IPS-18a (cell line): Measurements from ENCODE around the gene ELAVL3.

Experiments used
- H3K27ac ChIP-seq: one replicate; pipeline ENCODE4 v1.5.1; 2013; ENCODE audit warnings: low read length
- H3K27me3 ChIP-seq: one replicate; pipeline ENCODE4 v1.6.1; 2013; ENCODE audit warnings: mild to moderate bottlenecking, low read length; ENCODE audit not compliant: control insufficient read depth, insufficient read depth
- H3K36me3 ChIP-seq: one replicate; pipeline ENCODE4 v1.6.1; 2013; ENCODE audit warnings: low read depth, low read length; ENCODE audit not compliant: control insufficient read depth
- H3K4me1 ChIP-seq: one replicate; pipeline ENCODE4 v1.6.1; 2013; ENCODE audit warnings: low read depth, low read length; ENCODE audit not compliant: control insufficient read depth
- H3K4me3 ChIP-seq: one replicate; pipeline ENCODE4 v1.5.1; 2013; ENCODE audit warnings: low read length
- H3K9ac ChIP-seq: one replicate; pipeline ENCODE4 v1.6.1; 2013; ENCODE audit warnings: mild to moderate bottlenecking, low read length, moderate library complexity
- H3K9me3 ChIP-seq: one replicate; pipeline ENCODE4 v1.6.1; 2013; ENCODE audit warnings: low read depth, low read length; ENCODE audit not compliant: control insufficient read depth

ELAVL3 gene

GRCh38 chr19:11423791-11424181, 57.1 kb downstream of the ELAVL3 start:
- Histone ChIP-seq H3K4me1 (peaks cover 3% of the 10 kb centered on the region), H3K9ac (no peak overlapping the region)

GRCh38 chr19:11423164-11423790, 57.6 kb downstream of the ELAVL3 start:
- H3K27ac ChIP-seq, result no peak overlapping the region
- H3K36me3 ChIP-seq, result no peaks in the 10 kb centered on the region

More at GRCh38 chr19:11423791-11424181, 57.1 kb downstream of the ELAVL3 start:
- H3K27ac ChIP-seq, result no peak overlapping the region
- peaks cover 39% of the 10 kb centered on the region for H3K27me3 ChIP-seq
- no peak overlapping the region for H3K4me3 ChIP-seq
- no peaks in the 10 kb centered on the region for H3K9me3 ChIP-seq
- H3K36me3 ChIP-seq, result no peaks in the 10 kb centered on the region

GRCh38 chr19:11422163-11423065, 58.4 kb downstream of the ELAVL3 start:
- Histone ChIP-seq H3K4me1 (peaks cover 3% of the 10 kb centered on the region), H3K9ac (no peak overlapping the region), H3K27me3 (peaks cover 42% of the 10 kb centered on the region), H3K27ac (no peak overlapping the region), H3K9me3 (no peaks in the 10 kb centered on the region), H3K4me3 (peak overlapping the region; percentile 61), H3K36me3 (no peaks in the 10 kb centered on the region)

More at GRCh38 chr19:11423164-11423790, 57.6 kb downstream of the ELAVL3 start:
- Histone ChIP-seq H3K4me1 (peaks cover 3% of the 10 kb centered on the region), H3K9me3 (no peaks in the 10 kb centered on the region), H3K9ac (no peak overlapping the region), H3K27me3 (peaks cover 42% of the 10 kb centered on the region), H3K4me3 (no peak overlapping the region)

- H3K4me3 ChIP-seq, result peak overlapping the region; percentile 61
- peaks cover 42% of the 10 kb centered on the region for H3K27me3 ChIP-seq
- H3K4me1 ChIP-seq, result peaks cover 3% of the 10 kb centered on the region
- peak overlapping the region; percentile 21 for H3K9ac ChIP-seq
- no peaks in the 10 kb centered on the region for H3K9me3 ChIP-seq
- no peak overlapping the region for H3K27ac ChIP-seq
- H3K36me3 ChIP-seq, result no peaks in the 10 kb centered on the region
Observed at GRCh38 chr19:11421371-11422098, 59.3 kb downstream of the ELAVL3 start.

GRCh38 chr19:11420429-11421370, 60.1 kb downstream of the ELAVL3 start:
- Histone ChIP-seq H3K9ac (no peak overlapping the region), H3K9me3 (no peaks in the 10 kb centered on the region), H3K27me3 (peaks cover 42% of the 10 kb centered on the region), H3K36me3 (no peaks in the 10 kb centered on the region), H3K4me1 (peaks cover 3% of the 10 kb centered on the region), H3K4me3 (peak overlapping the region; percentile 61), H3K27ac (no peak overlapping the region)

GRCh38 chr19:11418549-11419506, 62.0 kb downstream of the ELAVL3 start, which contains the start of gene RGL3:
RGL3 (minus strand) TSS chr19:11419314; CDS start chr19:11419278, 36 bp downstream.
- peak within 1 kb of the TSS; percentile 50 for H3K9ac ChIP-seq
- peaks cover 3% of the 10 kb centered on the region for H3K4me1 ChIP-seq
- peak within 1 kb of the TSS; percentile 87 for H3K4me3 ChIP-seq
- H3K27me3 ChIP-seq, result peaks cover 42% of the 10 kb centered on the region
- H3K36me3 ChIP-seq, result no peaks in the 10 kb centered on the region
- H3K27ac ChIP-seq, result no peak within 1 kb of the TSS
- no peaks in the 10 kb centered on the region for H3K9me3 ChIP-seq

- H3K27ac ChIP-seq, result no peak overlapping the region
- peaks cover 3% of the 10 kb centered on the region for H3K4me1 ChIP-seq
- peak overlapping the region; percentile 87 for H3K4me3 ChIP-seq
- H3K9ac ChIP-seq, result peak overlapping the region; percentile 50
- H3K9me3 ChIP-seq, result no peaks in the 10 kb centered on the region
- H3K27me3 ChIP-seq, result peaks cover 35% of the 10 kb centered on the region
- H3K36me3 ChIP-seq, result no peaks in the 10 kb centered on the region
Observed at GRCh38 chr19:11418094-11418548, 62.7 kb downstream of the ELAVL3 start.

GRCh38 chr19:11416346-11417052, 64.3 kb downstream of the ELAVL3 start:
- Histone ChIP-seq H3K9me3 (no peaks in the 10 kb centered on the region), H3K4me1 (peaks cover 3% of the 10 kb centered on the region), H3K4me3 (no peak overlapping the region), H3K9ac (no peak overlapping the region), H3K36me3 (no peaks in the 10 kb centered on the region), H3K27me3 (peaks cover 29% of the 10 kb centered on the region), H3K27ac (no peak overlapping the region)

GRCh38 chr19:11414544-11414943, 66.3 kb downstream of the ELAVL3 start:
- no peak overlapping the region for H3K27ac ChIP-seq
- H3K27me3 ChIP-seq, result peaks cover 9% of the 10 kb centered on the region
- H3K36me3 ChIP-seq, result no peaks in the 10 kb centered on the region
- H3K9ac ChIP-seq, result no peak overlapping the region
- peaks cover 2% of the 10 kb centered on the region for H3K4me1 ChIP-seq
- H3K4me3 ChIP-seq, result no peak overlapping the region
- no peaks in the 10 kb centered on the region for H3K9me3 ChIP-seq
